Ramos (cell line): ENCODE measurements around the gene USP10.
"Not testable (repeated sequence)": the region's sequence is repeated elsewhere in the genome, so short reads cannot be mapped to it uniquely, and the experiment has no call there.

Source experiments
- in situ Hi-C: fragments of 300-500 bp; cut with MboI; formaldehyde crosslinking; loops from one replicate; pipeline ENCODE4 v1.14.3; 2022; ENCODE audit warnings: low sequenced_read_pairs; ENCODE audit not compliant: unreplicated experiment

Gene USP10

GRCh38 chr16:84692451-84693214 lies 7.2 kb upstream of the USP10 start:
- in situ Hi-C loops, result no loop called here

GRCh38 chr16:84693869-84694268 lies 5.9 kb upstream of the USP10 start:
- in situ Hi-C loops, result not testable (repeated sequence)

- in situ Hi-C loops, result no loop called here
Measured at GRCh38 chr16:84694980-84695379, 4.8 kb upstream of the USP10 start.

DNA sequence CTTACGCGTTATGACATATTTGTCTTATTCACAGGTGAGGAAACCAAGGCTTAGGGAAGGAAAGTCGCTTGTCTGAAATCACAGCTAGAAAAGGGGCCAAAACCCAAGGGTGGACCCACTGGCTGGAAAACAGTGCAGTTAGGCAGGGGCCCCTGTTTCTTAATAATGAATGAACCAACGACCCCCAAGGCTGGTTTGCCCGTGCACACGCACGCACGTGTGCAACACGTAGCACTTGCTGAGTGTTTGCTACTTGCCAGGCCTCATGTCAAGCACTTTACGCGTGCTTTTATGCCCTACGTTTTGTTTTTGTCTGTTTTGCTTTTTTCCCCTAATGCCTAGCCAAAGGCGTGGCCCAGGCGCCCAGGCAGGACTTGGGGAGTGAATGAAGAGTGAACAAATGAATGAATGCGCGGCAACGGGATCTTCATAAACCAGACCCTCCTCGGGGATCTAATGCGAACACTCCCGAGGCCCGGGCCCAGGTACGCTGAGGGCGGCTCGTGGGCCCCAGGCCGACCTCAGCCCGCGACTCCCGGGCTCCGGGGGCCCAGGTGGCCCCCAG lies 571 bp upstream of the USP10 start:
- in situ Hi-C loops, result no loop called here

GRCh38 chr16:84700446-84701300 lies 873 bp downstream of the USP10 start:
- in situ Hi-C loops, result no loop called here

DNA sequence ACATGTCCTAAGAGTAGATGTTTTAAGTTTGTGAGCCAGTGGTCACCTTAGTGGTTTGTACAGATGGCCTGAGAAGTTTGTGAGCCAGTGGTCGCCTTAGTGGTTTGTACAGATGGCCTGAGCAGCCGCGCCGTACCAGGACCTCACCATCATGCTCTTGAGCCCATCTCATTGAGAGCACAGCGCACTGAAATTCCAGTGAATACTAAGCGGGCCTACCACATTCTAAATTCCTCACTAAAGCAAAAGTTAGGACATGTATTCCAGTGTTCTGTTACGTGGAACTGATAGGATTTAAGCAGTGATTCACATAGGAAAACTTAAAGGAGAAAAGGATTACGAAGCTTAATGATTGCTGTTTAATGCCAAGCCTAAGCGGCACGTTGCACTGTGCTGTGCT lies 3.9 kb downstream of the USP10 start:
- in situ Hi-C loops, result no loop called here

DNA sequence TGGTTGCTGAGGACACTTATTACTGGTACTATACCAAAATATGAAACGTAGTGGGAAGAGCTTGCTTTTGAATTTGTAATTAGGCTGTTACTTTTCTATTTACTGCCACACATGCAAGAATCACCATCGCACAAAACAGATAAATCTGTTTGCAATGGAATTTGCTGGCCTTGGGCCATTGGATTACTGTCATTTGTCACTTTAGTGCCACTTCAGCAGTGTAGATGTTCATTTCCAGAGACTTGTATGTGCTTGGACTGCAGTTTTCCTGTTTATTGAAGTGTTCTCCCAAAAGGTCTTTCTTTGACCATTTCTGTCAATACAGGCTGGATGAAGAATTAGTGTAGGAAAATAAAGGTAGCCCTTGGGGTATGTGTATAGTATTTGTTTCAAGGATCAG lies 4.5 kb downstream of the USP10 start:
- in situ Hi-C loops, result no loop called here

- in situ Hi-C loops, result no loop called here
Measured at GRCh38 chr16:84706856-84707255, 7.1 kb downstream of the USP10 start.

DNA sequence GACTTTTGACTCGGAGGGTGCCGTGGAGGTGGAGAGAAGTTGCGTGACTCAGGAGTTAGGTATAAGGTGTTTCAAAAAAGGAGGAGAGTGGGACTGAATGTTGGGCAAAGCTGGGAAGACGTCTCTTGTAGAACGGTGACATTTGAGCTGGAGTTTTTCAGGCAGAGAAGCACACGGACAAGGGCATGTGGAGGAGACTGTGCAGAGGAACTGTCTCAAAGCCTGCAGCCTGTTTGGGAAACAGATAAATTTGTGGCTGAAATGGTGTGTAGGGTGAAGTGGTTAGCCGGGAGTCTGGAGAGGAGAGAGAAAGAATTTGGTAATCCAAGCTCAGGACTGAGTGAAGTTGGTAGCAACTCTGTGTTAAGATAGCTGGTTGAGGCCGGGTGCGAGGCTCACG lies 9.8 kb downstream of the USP10 start:
- in situ Hi-C loops, result no loop called here

DNA sequence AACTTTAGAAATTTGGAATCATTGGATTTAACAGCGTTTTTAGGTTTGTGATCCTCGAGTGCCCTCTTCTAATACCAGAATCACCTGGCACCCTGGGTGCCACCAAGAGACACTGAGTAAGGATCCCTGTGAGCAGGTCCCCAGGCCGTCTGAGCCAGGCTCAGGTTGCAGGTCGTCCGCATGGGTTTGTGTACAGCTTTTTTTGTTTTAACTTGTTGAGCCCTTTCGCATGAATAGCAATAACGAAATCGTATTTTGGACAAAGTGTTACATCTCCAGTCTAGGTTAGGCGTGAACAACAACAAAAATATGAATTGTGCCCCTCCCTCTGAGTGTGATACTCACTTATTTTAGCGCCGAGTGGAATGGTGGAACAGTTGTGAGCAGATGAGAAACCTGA lies 10.9 kb downstream of the USP10 start:
- in situ Hi-C loops, result no loop called here

GRCh38 chr16:84712138-84712671 lies 12.4 kb downstream of the USP10 start:
- in situ Hi-C loops, result no loop called here

DNA sequence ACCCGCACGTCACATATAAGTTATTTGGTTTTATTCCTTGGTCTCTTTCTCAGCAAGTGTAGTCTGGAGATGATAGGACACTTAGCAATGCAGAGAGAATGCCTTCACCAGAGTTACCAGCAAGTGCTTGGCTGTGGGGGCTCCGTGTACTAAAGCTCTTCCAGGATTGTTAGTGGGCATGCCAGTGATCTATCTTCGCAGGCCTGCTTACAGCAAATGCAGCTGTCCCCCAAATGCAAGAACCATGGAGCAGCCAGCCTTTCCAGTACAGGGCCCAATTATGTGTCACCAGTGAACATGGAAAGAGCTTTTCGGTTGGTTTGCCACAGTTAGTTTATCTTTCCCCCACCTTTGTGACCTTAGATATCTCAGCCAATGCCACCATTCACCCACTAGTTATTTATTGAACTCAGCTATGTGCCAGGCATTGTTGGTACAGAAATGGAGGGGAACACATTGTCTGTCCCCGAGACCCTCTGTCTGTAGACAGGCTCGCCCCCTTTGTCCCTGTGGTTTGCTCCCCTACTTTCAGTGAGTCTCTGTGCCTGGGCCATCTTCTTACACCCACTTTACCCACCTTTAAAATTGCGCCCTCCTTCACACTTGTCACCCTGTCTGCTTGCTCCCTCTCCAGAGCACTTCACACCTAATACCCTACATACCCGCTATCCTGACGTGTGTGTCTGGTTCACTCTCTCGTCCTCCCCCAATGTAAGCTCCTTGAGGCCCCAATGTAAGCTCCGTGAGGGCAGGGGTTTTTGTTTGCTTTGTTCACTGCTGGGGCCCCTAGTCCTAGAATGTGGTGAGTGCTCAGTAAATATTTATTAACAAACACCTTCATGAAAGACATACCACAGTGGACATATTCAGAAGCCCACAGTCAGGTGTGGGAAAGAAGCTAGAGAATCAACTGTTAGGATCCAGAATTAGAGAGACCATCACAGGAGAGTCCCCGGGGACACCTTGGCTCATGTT lies 13.3 kb downstream of the USP10 start:
- in situ Hi-C loops, result no loop called here

DNA sequence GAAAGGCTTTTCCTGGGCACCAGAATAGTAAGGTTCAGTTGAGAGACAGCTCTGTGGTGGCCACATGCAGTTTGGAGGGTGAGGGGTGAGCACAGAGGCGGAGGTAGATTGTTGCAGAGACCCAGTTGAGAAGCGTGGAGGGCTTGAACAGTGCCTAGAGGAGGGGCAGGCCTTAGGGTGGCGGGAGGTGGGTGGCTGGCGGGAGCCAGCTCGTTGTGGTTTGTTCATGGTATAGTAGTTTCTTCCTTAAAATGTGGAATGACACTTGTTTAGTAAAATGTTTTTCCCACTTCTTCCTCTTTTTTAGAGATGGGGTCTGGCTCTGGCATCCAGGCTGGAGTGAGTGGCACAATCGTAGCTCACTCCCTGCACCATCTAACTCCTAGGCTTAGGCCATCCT lies 14.2 kb downstream of the USP10 start:
- in situ Hi-C loops, result no loop called here

- in situ Hi-C loops, result no loop called here
Measured at GRCh38 chr16:84715424-84715823, 15.6 kb downstream of the USP10 start.

- in situ Hi-C loops, result no loop called here
Measured at GRCh38 chr16:84715854-84716253, 16.1 kb downstream of the USP10 start.

DNA sequence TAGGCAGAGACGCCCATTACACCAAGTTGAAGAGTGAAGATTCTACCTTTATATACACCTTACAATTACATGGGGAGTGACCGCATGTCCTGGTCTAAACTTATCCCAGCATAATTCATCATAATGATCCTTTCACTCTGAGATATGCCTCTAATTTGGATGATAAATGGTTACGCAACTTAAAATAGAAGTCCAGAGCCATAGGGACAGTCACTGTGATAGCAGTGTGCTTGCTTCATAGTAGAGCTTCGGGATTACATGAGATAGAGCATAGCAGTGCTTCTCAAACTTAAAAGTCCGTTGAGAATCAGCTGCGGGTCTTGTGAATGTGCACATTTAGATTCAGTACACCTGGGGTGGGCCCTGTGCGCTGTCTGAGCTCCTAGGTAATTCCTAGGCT lies 16.9 kb downstream of the USP10 start:
- in situ Hi-C loops, result no loop called here

GRCh38 chr16:84717484-84717883 lies 17.7 kb downstream of the USP10 start:
- in situ Hi-C loops, result no loop called here

DNA sequence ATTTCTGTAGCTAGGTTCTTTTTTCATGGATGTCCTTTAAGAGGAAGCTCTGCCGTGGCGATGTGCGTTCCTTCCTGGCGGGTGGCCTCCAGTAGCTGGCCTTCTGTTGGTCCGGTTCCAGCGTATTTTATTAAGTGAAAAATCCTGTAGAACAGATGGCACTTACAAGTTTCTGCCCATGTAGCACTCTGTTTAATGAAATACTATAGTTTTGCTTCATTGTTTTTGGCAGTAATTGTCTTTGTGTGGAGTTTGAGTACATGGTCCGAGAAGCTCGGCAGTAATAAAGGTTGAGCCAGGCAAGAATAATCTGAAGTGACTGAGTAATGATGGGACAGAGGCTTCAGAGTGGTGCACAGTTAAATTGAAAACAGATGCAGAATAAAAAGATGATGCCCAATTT lies 20.4 kb downstream of the USP10 start:
- in situ Hi-C loops, result no loop called here

- in situ Hi-C loops, result no loop called here
Measured at GRCh38 chr16:84722068-84722467, 22.3 kb downstream of the USP10 start.

- in situ Hi-C loops, result no loop called here
Measured at GRCh38 chr16:84723906-84724305, 24.1 kb downstream of the USP10 start.
